ENCODE data around the gene COL20A1. TPM values are rescaled to one million over a fixed set of nuclear protein-coding genes. Genes with fewer than 3 reads are reported as not detected.

The COL20A1 gene
- total RNA-seq, 1 donor from 2014 or later: not detected

- no peaks in the 10 kb centered on the region for H3K36me3 ChIP-seq
- ATAC-seq (no peak), DNase-seq (no peak)
- TF ChIP-seq, protein P1, sequence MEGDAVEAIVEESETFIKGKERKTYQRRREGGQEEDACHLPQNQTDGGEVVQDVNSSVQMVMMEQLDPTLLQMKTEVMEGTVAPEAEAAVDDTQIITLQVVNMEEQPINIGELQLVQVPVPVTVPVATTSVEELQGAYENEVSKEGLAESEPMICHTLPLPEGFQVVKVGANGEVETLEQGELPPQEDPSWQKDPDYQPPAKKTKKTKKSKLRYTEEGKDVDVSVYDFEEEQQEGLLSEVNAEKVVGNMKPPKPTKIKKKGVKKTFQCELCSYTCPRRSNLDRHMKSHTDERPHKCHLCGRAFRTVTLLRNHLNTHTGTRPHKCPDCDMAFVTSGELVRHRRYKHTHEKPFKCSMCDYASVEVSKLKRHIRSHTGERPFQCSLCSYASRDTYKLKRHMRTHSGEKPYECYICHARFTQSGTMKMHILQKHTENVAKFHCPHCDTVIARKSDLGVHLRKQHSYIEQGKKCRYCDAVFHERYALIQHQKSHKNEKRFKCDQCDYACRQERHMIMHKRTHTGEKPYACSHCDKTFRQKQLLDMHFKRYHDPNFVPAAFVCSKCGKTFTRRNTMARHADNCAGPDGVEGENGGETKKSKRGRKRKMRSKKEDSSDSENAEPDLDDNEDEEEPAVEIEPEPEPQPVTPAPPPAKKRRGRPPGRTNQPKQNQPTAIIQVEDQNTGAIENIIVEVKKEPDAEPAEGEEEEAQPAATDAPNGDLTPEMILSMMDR (IDR thresholded peaks at IDR 0.05): no peak
- peaks cover 72% of the 10 kb centered on the region for H3K27me3 ChIP-seq
- no peak within 1 kb of the TSS for H3K4me3 ChIP-seq
- H3K27ac ChIP-seq: no peak within 1 kb of the TSS
- no peaks in the 10 kb centered on the region for H3K9me3 ChIP-seq
- H3K4me1 ChIP-seq: peaks cover 6% of the 10 kb centered on the region
- intact Hi-C loops (cut with DNase I): no loop called here
These were observed 38.8 kb upstream of the COL20A1 start, which contains the start of gene NKAIN4 for GRCh38 chr20:63254232-63254605. Gene NKAIN4 (minus strand): TSS chr20:63254463. CDS start chr20:63254450, 13 bp downstream.

DNA sequence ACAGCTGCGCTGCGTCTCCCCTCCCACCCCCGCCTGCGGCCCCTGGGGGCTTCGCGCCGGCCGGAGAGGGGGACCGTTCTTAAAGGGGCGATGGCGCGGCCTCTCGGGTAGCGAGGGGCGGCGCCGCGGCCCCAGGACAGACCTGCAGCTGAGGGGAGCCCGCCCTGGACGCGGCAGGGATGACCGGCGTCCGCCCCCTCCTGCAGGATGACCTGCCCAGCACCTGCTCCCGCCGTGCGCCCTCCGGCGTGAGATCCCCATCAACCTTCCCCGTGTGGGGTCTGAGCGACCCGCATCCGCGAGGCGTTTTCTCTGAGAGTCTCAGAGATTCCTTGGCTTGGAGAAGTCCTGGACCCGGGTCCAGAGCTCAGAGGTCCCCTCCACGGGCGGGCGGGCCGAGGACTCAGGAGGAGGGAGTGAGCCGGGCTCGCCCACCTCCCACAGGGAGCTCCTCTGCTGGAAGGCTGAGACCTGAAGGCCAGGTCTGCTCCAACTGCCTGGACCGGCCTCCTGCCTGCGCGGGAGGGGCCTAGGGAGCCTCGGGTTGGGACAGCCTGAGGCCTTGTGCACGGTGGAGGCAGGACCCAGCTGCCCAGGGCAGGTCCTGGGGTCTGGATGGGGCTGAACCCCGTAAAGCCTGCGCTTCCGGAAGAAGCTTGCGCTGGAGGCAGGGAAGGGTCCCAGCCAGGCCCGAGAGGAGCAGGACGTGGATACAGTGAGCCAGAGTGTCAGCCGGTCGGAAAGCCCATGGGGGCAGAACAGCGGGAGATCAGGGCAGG is 38.2 kb upstream of the COL20A1 start:
- H3K4me1 ChIP-seq: peaks cover 6% of the 10 kb centered on the region
- H3K9me3 ChIP-seq: no peaks in the 10 kb centered on the region
- no peaks in the 10 kb centered on the region for H3K36me3 ChIP-seq
- DNase-seq: no peak
- no peak overlapping the region for H3K4me3 ChIP-seq
- intact Hi-C loops (cut with DNase I): no loop called here
- peaks cover 71% of the 10 kb centered on the region for H3K27me3 ChIP-seq
- no peak for ATAC-seq
- TF ChIP-seq, protein P1 (IDR thresholded peaks at IDR 0.05): no peak
- no peak overlapping the region for H3K27ac ChIP-seq

DNA sequence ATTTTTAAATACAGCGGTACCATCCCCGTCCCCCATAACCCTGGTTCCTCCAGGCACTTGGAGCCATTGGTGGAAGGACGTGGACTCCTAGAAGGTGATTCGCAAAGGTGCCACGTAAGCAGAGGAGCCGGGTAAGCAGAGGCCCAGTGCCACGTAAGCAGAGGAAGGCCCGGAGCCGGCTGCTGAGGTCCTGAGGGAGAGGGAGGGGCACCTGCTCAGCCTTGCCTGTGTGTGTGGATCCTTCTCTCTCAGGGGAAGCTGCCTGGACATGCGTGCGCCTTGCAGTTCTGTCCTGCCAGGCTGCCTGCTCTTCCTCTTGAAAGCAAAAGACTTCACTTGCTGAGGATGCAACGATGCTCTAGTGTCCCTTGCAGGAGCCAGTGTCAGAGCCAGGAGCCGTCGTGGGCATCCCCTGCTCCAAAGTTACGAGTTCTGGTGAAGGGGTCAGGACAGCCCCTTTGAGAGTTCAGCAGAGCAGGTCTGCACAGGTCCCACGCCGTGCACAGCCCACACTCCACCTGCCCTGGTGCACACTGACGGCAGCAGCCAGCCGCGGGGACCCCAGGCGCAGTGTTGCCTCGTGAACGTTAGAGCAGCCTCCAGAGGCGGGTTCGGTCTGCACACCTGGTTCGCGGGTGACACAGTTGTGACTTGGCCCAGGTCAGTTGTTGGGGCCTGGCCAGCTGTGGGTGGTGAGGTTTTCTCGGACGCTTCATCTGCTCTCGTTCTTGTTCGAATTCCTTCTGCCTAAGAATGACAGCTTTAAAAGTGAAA is 36.9 kb upstream of the COL20A1 start:
- H3K27me3 ChIP-seq: peaks cover 77% of the 10 kb centered on the region

GRCh38 chr20:63256954-63257353 is 36.0 kb upstream of the COL20A1 start:
- Histone ChIP-seq H3K27ac (no peak overlapping the region), H3K4me3 (no peak overlapping the region), H3K36me3 (no peaks in the 10 kb centered on the region), H3K9me3 (no peaks in the 10 kb centered on the region), H3K27me3 (peaks cover 81% of the 10 kb centered on the region), H3K4me1 (peaks cover 6% of the 10 kb centered on the region)
- DNase-seq (no peak), ATAC-seq (no peak)
- TF ChIP-seq, protein P1 (IDR thresholded peaks at IDR 0.05): no peak
- intact Hi-C loops (cut with DNase I): no loop called here

More for the DNA sequence above, 36.9 kb upstream of the COL20A1 start:
- Histone ChIP-seq H3K4me3 (no peak overlapping the region), H3K9me3 (no peaks in the 10 kb centered on the region), H3K27ac (no peak overlapping the region), H3K4me1 (peaks cover 6% of the 10 kb centered on the region), H3K36me3 (no peaks in the 10 kb centered on the region)
- intact Hi-C loops (cut with DNase I): no loop called here
- no peak for DNase-seq
- TF ChIP-seq, protein P1 (IDR thresholded peaks at IDR 0.05): no peak
- no peak for ATAC-seq

DNA sequence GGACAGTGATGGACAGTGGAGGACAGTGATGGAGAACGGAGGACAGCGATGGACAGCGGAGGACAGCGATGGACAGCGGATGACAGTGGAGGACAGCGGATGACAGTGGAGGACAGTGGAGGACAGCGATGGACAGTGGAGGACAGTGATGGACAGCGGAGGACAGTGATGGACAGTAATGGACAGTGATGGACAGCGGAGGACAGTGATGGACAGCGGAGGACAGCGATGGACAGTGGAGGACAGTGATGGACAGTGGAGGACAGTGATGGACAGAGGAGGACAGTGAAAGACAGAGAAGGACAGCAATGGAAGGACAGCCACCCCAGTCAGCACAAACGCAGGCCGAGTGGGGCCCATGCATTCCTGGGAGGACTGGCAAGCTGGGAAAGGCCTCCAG is 35.4 kb upstream of the COL20A1 start:
- H3K4me3 ChIP-seq: no peak overlapping the region
- intact Hi-C loops (cut with DNase I): no loop called here
- H3K27ac ChIP-seq: no peak overlapping the region
- TF ChIP-seq, protein P1 (IDR thresholded peaks at IDR 0.05): no peak
- ATAC-seq (no peak), DNase-seq (no peak)
- H3K27me3 ChIP-seq: peaks cover 78% of the 10 kb centered on the region
- no peaks in the 10 kb centered on the region for H3K36me3 ChIP-seq
- H3K4me1 ChIP-seq: peaks cover 6% of the 10 kb centered on the region
- no peaks in the 10 kb centered on the region for H3K9me3 ChIP-seq
